HG03558 (cell line): ENCODE data around the gene LCN1.
"Not testable (repeated sequence)": the region's sequence is repeated elsewhere in the genome, so short reads cannot be mapped to it uniquely, and the experiment has no call there.

Source experiments
- ATAC-seq: cut with Tn5 transposase; IDR thresholded peaks from one replicate; pipeline ENCODE4 v1.9.1; 2021; ENCODE audit warnings: moderate number of reproducible peaks; ENCODE audit not compliant: unreplicated experiment; ENCODE audit errors: extremely low read depth

Gene LCN1

DNA sequence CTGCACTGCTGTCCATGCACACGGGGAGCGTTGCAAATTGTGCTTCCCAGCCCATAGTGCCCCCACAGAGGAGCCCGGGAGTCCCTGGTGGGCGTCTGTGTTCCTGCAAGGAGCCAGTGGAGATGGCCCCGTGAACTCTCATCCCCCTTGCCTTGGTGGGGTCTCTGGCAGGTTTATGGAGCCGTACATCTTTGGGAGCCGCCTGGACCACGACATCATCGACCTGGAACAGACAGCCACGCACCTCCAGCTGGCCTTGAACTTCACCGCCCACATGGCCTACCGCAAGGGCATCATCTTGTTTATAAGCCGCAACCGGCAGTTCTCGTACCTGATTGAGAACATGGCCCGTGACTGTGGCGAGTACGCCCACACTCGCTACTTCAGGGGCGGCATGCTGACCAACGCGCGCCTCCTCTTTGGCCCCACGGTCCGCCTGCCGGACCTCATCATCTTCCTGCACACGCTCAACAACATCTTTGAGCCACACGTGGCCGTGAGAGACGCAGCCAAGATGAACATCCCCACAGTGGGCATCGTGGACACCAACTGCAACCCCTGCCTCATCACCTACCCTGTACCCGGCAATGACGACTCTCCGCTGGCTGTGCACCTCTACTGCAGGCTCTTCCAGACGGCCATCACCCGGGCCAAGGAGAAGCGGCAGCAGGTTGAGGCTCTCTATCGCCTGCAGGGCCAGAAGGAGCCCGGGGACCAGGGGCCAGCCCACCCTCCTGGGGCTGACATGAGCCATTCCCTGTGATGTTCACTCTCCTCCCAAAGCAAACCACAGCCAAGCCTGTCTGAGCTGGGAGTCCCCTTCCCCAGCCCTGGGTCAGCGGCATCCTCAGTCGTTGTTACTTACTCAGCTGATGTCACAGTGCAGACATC lies 17.6 kb upstream of the LCN1 start:
- ATAC-seq, result no peak

DNA sequence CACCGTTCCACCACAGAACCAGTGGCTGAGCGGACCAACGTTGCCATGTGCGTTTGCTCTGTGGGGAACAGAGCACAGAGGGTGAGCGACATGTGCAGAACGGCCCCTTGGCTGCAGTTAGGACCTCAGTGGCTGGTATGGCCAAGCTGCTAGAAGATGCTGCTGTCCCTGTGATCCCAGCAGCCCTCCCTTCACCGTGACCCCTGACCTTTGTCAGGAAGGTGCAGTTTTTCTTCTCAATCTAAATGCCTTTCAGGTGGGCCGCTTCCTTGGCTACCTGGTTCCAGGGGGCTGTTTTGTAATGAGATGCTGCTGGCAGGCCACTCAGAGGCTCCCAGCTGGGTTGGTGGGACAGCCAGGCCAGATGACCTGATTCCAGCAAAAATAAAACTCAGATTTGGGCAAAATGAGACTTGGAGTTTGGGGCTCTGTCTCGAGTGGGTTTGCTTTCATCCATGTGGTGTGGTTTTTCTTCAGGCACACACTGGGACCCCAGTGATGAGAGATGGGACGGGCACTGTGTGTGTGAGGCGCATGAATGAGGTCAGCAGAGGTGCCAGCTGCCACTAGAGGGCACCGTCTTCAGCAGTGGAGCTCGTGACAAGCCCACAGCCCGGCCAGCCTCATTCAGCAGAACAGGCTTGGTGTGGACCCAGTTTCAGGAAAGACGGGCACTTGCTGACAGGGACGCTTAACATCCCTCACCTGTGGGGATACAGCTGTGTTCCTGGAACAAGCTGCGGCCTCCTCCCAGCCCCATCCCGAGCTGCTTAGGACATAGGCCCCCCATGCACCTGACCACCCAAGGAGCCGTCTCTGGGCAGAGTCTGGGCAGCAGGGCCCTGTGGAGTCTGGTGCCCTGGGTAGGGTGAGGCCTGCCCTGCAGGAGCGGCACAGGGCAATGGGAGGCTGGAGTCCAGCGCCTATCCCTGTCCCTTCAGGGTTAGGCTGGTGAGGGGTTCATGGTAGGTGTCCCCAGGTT lies 16.7 kb upstream of the LCN1 start:
- ATAC-seq, result no peak

GRCh38 chr9:135505406-135506187 lies 15.6 kb upstream of the LCN1 start:
- ATAC-seq, result no peak

GRCh38 chr9:135506327-135507103 lies 14.7 kb upstream of the LCN1 start:
- no peak for ATAC-seq

GRCh38 chr9:135507104-135508035 lies 13.9 kb upstream of the LCN1 start:
- no peak for ATAC-seq

- no peak for ATAC-seq
Observed at GRCh38 chr9:135508211-135508820, 12.9 kb upstream of the LCN1 start.

DNA sequence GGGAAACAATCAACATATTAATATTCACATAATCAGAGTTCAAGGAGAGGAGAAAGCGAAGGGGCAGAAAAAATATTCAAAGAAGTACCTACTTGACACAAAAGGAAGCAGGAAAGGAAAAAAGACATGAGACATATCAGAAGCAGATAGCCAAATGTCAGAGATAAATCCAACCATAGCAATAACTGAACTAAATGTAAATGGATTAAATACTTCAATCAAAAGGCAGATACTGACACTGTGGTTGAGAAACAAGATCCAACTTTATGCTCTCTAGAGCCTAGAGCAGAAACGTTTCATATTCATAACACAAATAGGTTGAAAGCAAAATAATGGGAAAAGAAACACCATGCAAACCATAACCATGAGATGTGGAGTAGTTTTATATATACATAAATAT lies 11.8 kb upstream of the LCN1 start:
- no peak for ATAC-seq

GRCh38 chr9:135512241-135512603 lies 9.0 kb upstream of the LCN1 start:
- ATAC-seq, result no peak

GRCh38 chr9:135512904-135513303 lies 8.3 kb upstream of the LCN1 start:
- no peak for ATAC-seq

- no peak for ATAC-seq
Observed at GRCh38 chr9:135513351-135513846, 7.8 kb upstream of the LCN1 start.

- not testable (repeated sequence) for ATAC-seq
Observed at GRCh38 chr9:135513906-135514305, 7.3 kb upstream of the LCN1 start.

DNA sequence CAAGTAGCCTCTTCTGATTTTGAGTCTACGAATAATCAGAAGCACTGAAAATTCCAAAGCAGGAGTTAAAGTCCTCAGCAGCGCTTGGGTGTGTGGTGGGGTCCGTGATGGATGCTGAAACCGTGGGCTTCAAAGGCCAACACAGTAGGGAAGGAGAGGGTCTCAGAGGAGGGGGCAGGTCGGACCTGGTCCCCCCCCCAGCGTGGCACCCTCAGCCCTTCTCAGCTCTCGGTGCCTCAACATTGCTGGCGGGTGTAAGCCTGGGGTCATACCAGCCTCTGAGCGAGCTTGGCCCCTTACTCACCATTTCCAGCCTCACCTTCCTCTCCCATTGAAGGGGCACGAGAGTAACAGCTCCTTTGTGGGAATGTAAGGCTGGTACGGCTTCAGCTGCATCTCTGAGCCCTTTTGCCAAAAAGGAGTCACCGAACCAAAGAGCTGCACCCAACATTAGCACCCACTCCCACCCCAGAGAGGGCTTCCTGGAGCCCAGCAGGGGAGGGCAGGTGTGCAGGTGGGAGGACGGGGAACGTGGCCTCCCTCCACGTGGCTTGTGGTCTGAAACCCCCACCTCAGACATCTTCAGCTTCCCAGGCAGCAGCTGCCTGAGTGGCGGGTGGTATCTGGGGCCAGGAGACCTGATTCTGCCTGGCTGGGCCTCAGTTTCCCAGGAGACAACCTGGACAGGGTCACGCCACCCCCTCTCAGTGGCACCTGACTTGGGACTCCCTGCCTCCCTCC lies 6.7 kb upstream of the LCN1 start:
- no peak for ATAC-seq

GRCh38 chr9:135515083-135515951 lies 5.9 kb upstream of the LCN1 start:
- no peak for ATAC-seq

DNA sequence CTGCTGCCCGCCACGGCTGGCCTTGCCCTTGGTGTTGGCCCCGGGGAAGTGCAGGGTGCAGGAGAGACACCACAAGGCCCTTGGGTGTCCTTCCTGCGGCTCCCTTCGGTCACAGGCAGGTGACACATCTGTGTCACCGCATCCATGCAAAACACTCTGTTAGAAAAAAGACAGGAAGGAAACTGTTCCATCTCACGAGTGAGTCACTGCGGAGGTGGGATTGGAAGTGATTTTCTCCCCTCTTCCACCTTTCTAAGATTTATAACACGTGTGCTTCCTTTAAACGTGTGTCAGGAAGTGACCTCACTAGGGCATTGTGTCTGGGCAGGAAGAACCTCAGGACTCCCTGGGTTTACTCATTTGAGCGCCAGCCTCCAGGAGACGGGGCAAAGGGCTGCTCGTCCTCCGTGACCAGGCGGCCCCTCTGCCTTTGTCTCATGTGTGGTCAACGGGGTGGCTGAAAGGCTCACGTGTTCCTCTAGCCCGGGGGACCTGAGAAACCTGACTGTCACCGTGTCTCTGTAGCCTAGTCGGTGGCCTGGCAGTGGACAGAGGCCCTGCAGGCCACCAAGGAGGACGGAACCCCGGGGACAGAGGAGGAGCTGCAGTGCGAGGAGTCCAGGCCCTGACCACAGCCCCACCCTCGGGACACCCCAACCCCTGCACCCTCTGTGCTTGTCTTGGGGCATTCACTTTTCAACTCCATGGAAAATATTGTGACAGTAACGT lies 4.9 kb upstream of the LCN1 start:
- ATAC-seq, result no peak

GRCh38 chr9:135517407-135517822 lies 3.8 kb upstream of the LCN1 start:
- no peak for ATAC-seq
